Activated B cell treated with CpG ODN at 0.5 μM for 24 hours (primary cell): ENCODE measurements around the gene ABI3BP. TPM values are rescaled to one million over a fixed set of nuclear protein-coding genes. Genes with fewer than 3 reads are reported as not detected.

Experiments
- ATAC-seq: fragments of 200-7000 bp; cut with Tn5 transposase; one replicate; pipeline ENCODE4 v1.10.0; 2021; ENCODE audit warnings: low read depth, mild to moderate bottlenecking, moderate library complexity
- CTCF ChIA-PET: fragments of 350-600 bp; sonication (Branson Sonifier 250); formaldehyde crosslinking; loops from one replicate; lab custom pipeline; 2021; ENCODE audit warnings: antibody characterized with exemption; lab: Charles Lee
- POLR2A ChIA-PET: fragments of 350-600 bp; sonication (Branson Sonifier 250); formaldehyde crosslinking; loops from one replicate; lab custom pipeline; 2021; ENCODE audit warnings: antibody characterized with exemption; lab: Charles Lee
- DNase-seq: peaks from one replicate; pipeline ENCODE4 v3.0.0; 2022
- H3K27ac Mint-ChIP-seq: one replicate; pipeline ENCODE4 v1.8.0; 2020; ENCODE audit warnings: mixed read lengths
- H3K27me3 Mint-ChIP-seq: one replicate; pipeline ENCODE4 v1.8.0; 2021; ENCODE audit warnings: mixed read lengths
- H3K36me3 Mint-ChIP-seq: one replicate; pipeline ENCODE4 v1.8.0; 2021; ENCODE audit warnings: low read depth, mixed read lengths
- H3K4me1 Mint-ChIP-seq: one replicate; pipeline ENCODE4 v1.8.0; 2021; ENCODE audit warnings: mixed read lengths
- H3K4me3 Mint-ChIP-seq: one replicate; pipeline ENCODE4 v1.8.0; 2020; ENCODE audit warnings: mild to moderate bottlenecking, mixed read lengths
- H3K9me3 Mint-ChIP-seq: one replicate; pipeline ENCODE4 v1.8.0; 2020; ENCODE audit warnings: mixed read lengths
- intact Hi-C: fragments of 100-400 bp; cut with micrococcal nuclease; formaldehyde crosslinking; loops from one replicate; pipeline ENCODE4 v1.15.1; 2024
- total RNA-seq: library from RNA; stranded (reverse); gene quantifications from 2 replicates; pipeline ENCODE4 v1.2.3, GENCODE V29; 2022
- TF ChIP-seq, protein P1 (sequence below): fragments of 200-600 bp; IDR thresholded peaks from one replicate; pipeline ENCODE4 v1.8.0; 2022; ENCODE audit warnings: antibody characterized with exemption, mild to moderate bottlenecking

ABI3BP gene
- total RNA-seq, 1 donor from 2014 or later, result not detected

DNA sequence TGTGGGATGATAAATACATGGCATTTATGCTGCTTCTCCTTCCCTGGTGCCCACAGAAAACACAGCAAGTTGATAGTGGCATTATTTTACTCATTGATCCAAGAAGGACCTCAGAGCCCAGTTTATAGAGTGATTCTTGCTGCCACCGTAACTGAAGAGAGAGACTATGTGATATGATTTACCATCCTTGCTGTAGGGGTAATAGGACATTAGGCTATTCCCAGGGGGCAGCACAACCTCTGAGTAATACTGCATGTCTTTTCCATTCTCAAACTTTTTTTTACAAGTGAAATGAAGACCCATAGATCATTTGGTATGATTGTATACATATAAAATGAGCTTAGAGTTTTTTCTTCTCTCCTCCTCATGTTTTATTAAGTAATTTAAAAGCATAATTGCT lies 136.4 kb downstream of the ABI3BP start:
- H3K4me1 Mint-ChIP-seq, result no peaks in the 10 kb centered on the region
- peaks cover 3% of the 10 kb centered on the region for H3K27me3 Mint-ChIP-seq
- intact Hi-C loops, result no loop called here
- no peak overlapping the region for H3K4me3 Mint-ChIP-seq
- TF ChIP-seq, protein P1, sequence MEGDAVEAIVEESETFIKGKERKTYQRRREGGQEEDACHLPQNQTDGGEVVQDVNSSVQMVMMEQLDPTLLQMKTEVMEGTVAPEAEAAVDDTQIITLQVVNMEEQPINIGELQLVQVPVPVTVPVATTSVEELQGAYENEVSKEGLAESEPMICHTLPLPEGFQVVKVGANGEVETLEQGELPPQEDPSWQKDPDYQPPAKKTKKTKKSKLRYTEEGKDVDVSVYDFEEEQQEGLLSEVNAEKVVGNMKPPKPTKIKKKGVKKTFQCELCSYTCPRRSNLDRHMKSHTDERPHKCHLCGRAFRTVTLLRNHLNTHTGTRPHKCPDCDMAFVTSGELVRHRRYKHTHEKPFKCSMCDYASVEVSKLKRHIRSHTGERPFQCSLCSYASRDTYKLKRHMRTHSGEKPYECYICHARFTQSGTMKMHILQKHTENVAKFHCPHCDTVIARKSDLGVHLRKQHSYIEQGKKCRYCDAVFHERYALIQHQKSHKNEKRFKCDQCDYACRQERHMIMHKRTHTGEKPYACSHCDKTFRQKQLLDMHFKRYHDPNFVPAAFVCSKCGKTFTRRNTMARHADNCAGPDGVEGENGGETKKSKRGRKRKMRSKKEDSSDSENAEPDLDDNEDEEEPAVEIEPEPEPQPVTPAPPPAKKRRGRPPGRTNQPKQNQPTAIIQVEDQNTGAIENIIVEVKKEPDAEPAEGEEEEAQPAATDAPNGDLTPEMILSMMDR, result no peak
- no peaks in the 10 kb centered on the region for H3K9me3 Mint-ChIP-seq
- no peak for ATAC-seq
- no peaks in the 10 kb centered on the region for H3K36me3 Mint-ChIP-seq
- ChIA-PET CTCF (no interaction called here), POLR2A (no interaction called here)
- H3K27ac Mint-ChIP-seq, result no peak overlapping the region
- no peak for DNase-seq

DNA sequence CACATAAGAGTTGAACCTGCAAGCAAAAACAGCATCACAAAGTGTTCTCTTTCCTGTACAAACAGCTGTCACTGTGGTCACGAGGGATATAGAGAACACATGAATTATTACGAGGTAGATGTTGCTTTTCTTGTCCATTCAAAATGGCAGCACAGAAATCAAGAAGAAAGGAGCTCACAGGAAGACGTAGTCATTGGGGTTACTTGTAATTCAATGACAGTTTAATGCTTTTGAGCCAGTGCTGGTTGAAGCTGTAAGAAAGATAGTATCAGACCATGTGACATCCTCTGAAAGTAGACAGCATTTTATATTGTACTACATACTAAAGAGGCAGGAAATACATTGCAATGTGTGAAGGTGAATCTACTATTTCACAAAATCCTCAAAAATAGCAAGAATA lies 140.4 kb downstream of the ABI3BP start:
- no peaks in the 10 kb centered on the region for H3K27me3 Mint-ChIP-seq
- H3K9me3 Mint-ChIP-seq, result no peaks in the 10 kb centered on the region
- H3K36me3 Mint-ChIP-seq, result no peaks in the 10 kb centered on the region
- intact Hi-C loops, result no loop called here
- TF ChIP-seq, protein P1, result no peak
- no peak overlapping the region for H3K27ac Mint-ChIP-seq
- ATAC-seq (no peak), DNase-seq (no peak)
- no peak overlapping the region for H3K4me3 Mint-ChIP-seq
- POLR2A ChIA-PET, result no interaction called here
- CTCF ChIA-PET, result no interaction called here
- no peaks in the 10 kb centered on the region for H3K4me1 Mint-ChIP-seq

DNA sequence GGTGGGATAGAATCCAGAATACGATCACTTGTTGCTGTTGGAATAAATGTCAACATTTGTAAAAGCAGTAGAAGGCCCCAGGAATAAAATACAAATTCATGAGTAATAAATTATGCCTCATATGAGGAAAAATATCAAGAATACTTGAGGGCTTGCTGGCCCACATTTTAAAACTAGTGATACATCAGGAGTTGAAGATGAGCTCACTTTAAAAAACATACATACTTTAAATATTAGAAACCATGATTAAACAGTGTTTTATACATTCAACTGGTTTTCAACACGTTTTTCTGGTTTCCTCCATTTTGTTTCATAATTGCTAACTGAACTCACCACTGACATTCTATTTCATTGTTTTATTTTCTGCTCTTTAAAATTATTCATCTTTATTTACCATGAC lies 142.5 kb downstream of the ABI3BP start:
- intact Hi-C loops, result no loop called here

DNA sequence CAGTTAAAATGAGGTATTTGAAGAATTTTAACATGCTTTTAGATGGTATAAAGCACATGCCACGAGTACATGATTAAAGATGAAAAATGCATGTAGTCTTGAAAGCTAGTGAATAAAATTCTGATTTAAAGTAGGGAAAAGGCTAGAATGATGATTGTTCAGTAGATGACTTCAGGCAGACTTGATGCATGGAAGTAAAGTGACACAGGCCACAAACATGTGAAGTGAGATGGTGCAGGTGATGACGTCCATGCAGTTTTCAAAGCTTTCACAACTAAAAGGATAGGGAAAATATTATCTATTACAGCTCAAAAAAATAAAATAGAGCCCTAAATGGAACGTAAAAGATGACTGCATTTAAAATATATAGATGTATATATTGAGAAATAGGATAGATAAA lies 143.1 kb downstream of the ABI3BP start:
- ATAC-seq, result no peak

More for the DNA sequence above, 142.5 kb downstream of the ABI3BP start:
- H3K4me1 Mint-ChIP-seq, result no peaks in the 10 kb centered on the region
- ATAC-seq, result no peak
- H3K4me3 Mint-ChIP-seq, result no peak overlapping the region
- TF ChIP-seq, protein P1, result no peak
- no peak for DNase-seq
- H3K27me3 Mint-ChIP-seq, result no peaks in the 10 kb centered on the region
- POLR2A ChIA-PET, result no interaction called here
- no peaks in the 10 kb centered on the region for H3K36me3 Mint-ChIP-seq
- CTCF ChIA-PET, result no interaction called here
- no peaks in the 10 kb centered on the region for H3K9me3 Mint-ChIP-seq
- H3K27ac Mint-ChIP-seq, result no peak overlapping the region

DNA sequence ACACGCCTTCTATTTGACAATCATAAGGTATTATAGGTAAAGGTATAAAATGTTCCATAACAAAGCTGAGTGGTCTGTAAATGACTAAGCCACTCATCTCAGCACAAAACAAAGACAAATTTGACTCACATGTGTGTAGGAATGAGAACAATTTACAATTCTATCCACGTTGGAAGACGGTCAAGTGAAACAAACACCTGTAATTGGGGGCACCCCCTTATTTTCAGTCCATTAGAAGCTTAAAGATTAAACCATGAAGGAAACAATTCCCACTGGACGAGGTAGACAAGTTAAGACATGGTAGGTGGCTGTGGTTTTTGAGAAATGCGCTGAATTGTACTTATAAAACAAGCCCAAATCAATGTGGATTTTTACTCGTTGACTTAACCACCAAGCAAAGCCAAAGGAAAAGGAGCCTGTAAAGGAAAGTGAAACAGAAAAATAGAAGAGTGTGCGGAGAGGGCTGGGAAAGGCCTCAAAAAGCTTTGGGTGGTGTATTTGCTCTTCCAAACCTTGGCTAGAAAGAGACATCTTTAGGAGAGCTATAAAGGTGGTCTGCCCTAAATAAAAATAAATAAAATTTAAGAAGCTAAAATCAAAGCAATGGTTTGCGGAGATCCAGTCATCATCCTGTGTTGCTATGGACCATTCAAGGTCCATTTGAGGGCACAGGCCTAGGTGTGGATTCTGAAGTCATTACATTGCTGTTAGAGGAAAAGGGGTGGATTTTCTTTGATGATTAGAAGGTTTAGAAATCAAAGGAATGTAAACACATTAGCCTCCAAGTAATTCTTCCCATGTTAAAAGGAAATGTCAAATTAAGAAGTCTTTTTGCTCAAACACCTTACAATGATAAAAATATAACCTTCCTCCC lies 148.9 kb downstream of the ABI3BP start:
- ATAC-seq (no peak), DNase-seq (no peak)
- no peak overlapping the region for H3K27ac Mint-ChIP-seq
- no peaks in the 10 kb centered on the region for H3K9me3 Mint-ChIP-seq
- peaks cover 7% of the 10 kb centered on the region for H3K27me3 Mint-ChIP-seq
- no peaks in the 10 kb centered on the region for H3K36me3 Mint-ChIP-seq
- intact Hi-C loops, result no loop called here
- no peaks in the 10 kb centered on the region for H3K4me1 Mint-ChIP-seq
- TF ChIP-seq, protein P1, result no peak
- POLR2A ChIA-PET, result no interaction called here
- H3K4me3 Mint-ChIP-seq, result no peak overlapping the region
- CTCF ChIA-PET, result no interaction called here

More for the DNA sequence above, 143.1 kb downstream of the ABI3BP start:
- no peak for DNase-seq
- no peak overlapping the region for H3K27ac Mint-ChIP-seq
- intact Hi-C loops, result no loop called here
- CTCF ChIA-PET, result no interaction called here
- POLR2A ChIA-PET, result no interaction called here
- H3K36me3 Mint-ChIP-seq, result no peaks in the 10 kb centered on the region
- H3K9me3 Mint-ChIP-seq, result no peaks in the 10 kb centered on the region
- H3K4me3 Mint-ChIP-seq, result no peak overlapping the region
- no peaks in the 10 kb centered on the region for H3K4me1 Mint-ChIP-seq
- TF ChIP-seq, protein P1, result no peak
- H3K27me3 Mint-ChIP-seq, result no peaks in the 10 kb centered on the region
